IMR-90 (cell line): ENCODE data around the gene ZFHX3. TPM values are rescaled to one million over a fixed set of nuclear protein-coding genes. Genes with fewer than 3 reads are reported as not detected.

Source experiments
- ATAC-seq: fragments of 200-7000 bp; cut with Tn5 transposase; 2 replicates; pipeline ENCODE4 v1.9.1; 2020; ENCODE audit warnings: low read depth, mild to moderate bottlenecking, moderate library complexity
- BruUV-seq: library from RNA; stranded (reverse); fragments of 400-500 nt; replicated peaks from 2 replicates; lab custom pipeline; 2021; lab: Mats Ljungman, UMichigan
- CTCF ChIA-PET: fragments of 300-600 bp; formaldehyde crosslinking; extraction: SDS; loops from one replicate; lab custom pipeline; 2021; ENCODE audit warnings: antibody characterized with exemption; lab: Yijun Ruan, JAX
- POLR2A ChIA-PET: fragments of 300-600 bp; sonication (Branson Sonifier 250); formaldehyde crosslinking; loops from one replicate; lab custom pipeline; 2022; ENCODE audit warnings: antibody characterized with exemption; ENCODE audit not compliant: unreplicated experiment; lab: Charles Lee
- DNase-seq: peaks from one replicate; pipeline ENCODE4 v3.0.0; 2013
- H2AFZ ChIP-seq: replicated peaks from 2 replicates; pipeline ENCODE3; 2013; ENCODE audit warnings: low read length, mild to moderate bottlenecking; ENCODE audit not compliant: poor library complexity
- H2AK5ac ChIP-seq: 2 replicates; pipeline ENCODE4 v1.6.1; 2013; ENCODE audit warnings: low read depth, low read length, inconsistent platforms
- H2AK9ac ChIP-seq: replicated peaks from 2 replicates; pipeline ENCODE3; 2013; ENCODE audit warnings: mild to moderate bottlenecking, low read depth, low read length, moderate library complexity; ENCODE audit not compliant: poor library complexity
- H2BK120ac ChIP-seq: 2 replicates; pipeline ENCODE4 v1.6.1; 2013; ENCODE audit warnings: low read depth, low read length, inconsistent platforms
- H2BK15ac ChIP-seq: 3 replicates; pipeline ENCODE4 v1.6.1; 2013; ENCODE audit warnings: low read depth, low read length, inconsistent platforms
- H2BK20ac ChIP-seq: 2 replicates; pipeline ENCODE4 v1.6.1; 2013; ENCODE audit warnings: low read depth, mild to moderate bottlenecking, inconsistent platforms, low read length, moderate library complexity
- H2BK5ac ChIP-seq: 2 replicates; pipeline ENCODE4 v1.6.1; 2013; ENCODE audit warnings: mild to moderate bottlenecking, low read depth, low read length, inconsistent platforms; ENCODE audit not compliant: poor library complexity, severe bottlenecking
- H3K14ac ChIP-seq: replicated peaks from 2 replicates; pipeline ENCODE4 v1.6.1; 2013; ENCODE audit warnings: low read depth, low read length, inconsistent platforms
- H3K18ac ChIP-seq: 2 replicates; pipeline ENCODE4 v1.6.1; 2013; ENCODE audit warnings: low read depth, low read length, control low read depth
- H3K23ac ChIP-seq: 2 replicates; pipeline ENCODE4 v1.6.1; 2013; ENCODE audit warnings: low read depth, low read length, inconsistent platforms
- H3K27ac ChIP-seq: 2 replicates; pipeline ENCODE4 v1.5.1; 2013; ENCODE audit warnings: mild to moderate bottlenecking, control low read depth, low read length; ENCODE audit not compliant: insufficient read depth
- H3K27me3 ChIP-seq: 2 replicates; pipeline ENCODE4 v1.6.1; 2013; ENCODE audit warnings: low read length; ENCODE audit not compliant: control insufficient read depth, insufficient read depth
- H3K36me3 ChIP-seq: 2 replicates; pipeline ENCODE4 v1.6.1; 2013; ENCODE audit warnings: low read length, mixed read lengths; ENCODE audit not compliant: control insufficient read depth, insufficient read depth
- H3K4ac ChIP-seq: 2 replicates; pipeline ENCODE4 v1.6.1; 2013; ENCODE audit warnings: low read depth, low read length, inconsistent platforms
- H3K4me1 ChIP-seq: 2 replicates; pipeline ENCODE4 v1.6.1; 2013; ENCODE audit warnings: low read length, mixed read lengths; ENCODE audit not compliant: control insufficient read depth, insufficient read depth
- H3K4me2 ChIP-seq: 2 replicates; pipeline ENCODE4 v1.6.1; 2013; ENCODE audit warnings: low read depth, mild to moderate bottlenecking, control low read depth, low read length, moderate library complexity
- H3K4me3 ChIP-seq: 2 replicates; pipeline ENCODE4 v1.5.1; 2013; ENCODE audit warnings: low read depth, mild to moderate bottlenecking, control low read depth, low read length, moderate library complexity; ENCODE audit not compliant: insufficient read depth
- H3K56ac ChIP-seq: 2 replicates; pipeline ENCODE4 v1.6.1; 2013; ENCODE audit warnings: low read length, inconsistent platforms; ENCODE audit not compliant: insufficient read depth; ENCODE audit errors: extremely low read depth
- H3K79me1 ChIP-seq, 2 experiments: 2 replicates each; pipeline ENCODE4 v1.6.1; 2013; ENCODE audit warnings: low read length in 2 of 2, inconsistent platforms in 1 of 2, low read depth in 1 of 2
- H3K9ac ChIP-seq: 2 replicates; pipeline ENCODE4 v1.6.1; 2013; ENCODE audit warnings: low read depth, low read length, control low read depth
- H3K9me1 ChIP-seq: 2 replicates; pipeline ENCODE4 v1.6.1; 2013; ENCODE audit warnings: low read length, inconsistent platforms; ENCODE audit not compliant: insufficient read depth
- H3K9me3 ChIP-seq: 2 replicates; pipeline ENCODE4 v1.6.1; 2013; ENCODE audit warnings: low read length; ENCODE audit not compliant: control insufficient read depth, insufficient read depth
- H4K20me1 ChIP-seq: 2 replicates; pipeline ENCODE4 v1.6.1; 2013; ENCODE audit warnings: low read length, inconsistent platforms; ENCODE audit not compliant: insufficient read depth
- H4K5ac ChIP-seq: 2 replicates; pipeline ENCODE4 v1.6.1; 2013; ENCODE audit warnings: mild to moderate bottlenecking, low read depth, low read length, control low read depth
- H4K8ac ChIP-seq, 2 experiments: 2 replicates each; pipeline ENCODE4 v1.6.1; 2013; ENCODE audit warnings: low read depth in 2 of 2, low read length in 2 of 2, control low read depth in 1 of 2, inconsistent platforms in 1 of 2
- H4K91ac ChIP-seq: 2 replicates; pipeline ENCODE4 v1.6.1; 2013; ENCODE audit warnings: low read depth, low read length, inconsistent platforms; ENCODE audit not compliant: insufficient read depth
- CHD1 ChIP-seq: IDR thresholded peaks from 2 replicates; pipeline ENCODE4 v1.6.1; 2012; ENCODE audit warnings: low read depth, low read length, improper control_type of control experiment
- CTCF ChIP-seq: conservative IDR thresholded peaks from 2 replicates; pipeline ENCODE4 v1.5.1; 2012; ENCODE audit warnings: mild to moderate bottlenecking, low read depth, low read length, improper control_type of control experiment
- ELK1 ChIP-seq: fragments of 150-350 bp; IDR thresholded peaks from 2 replicates; pipeline ENCODE4 v1.6.1; 2016; ENCODE audit warnings: low read depth, mild to moderate bottlenecking, low read length, moderate library complexity, borderline replicate concordance
- FOS ChIP-seq: fragments of 150-350 bp; IDR thresholded peaks from 2 replicates; pipeline ENCODE4 v1.6.1; 2016; ENCODE audit warnings: low read depth, low read length
- MAFK ChIP-seq: IDR thresholded peaks from 2 replicates; pipeline ENCODE4 v1.6.1; 2012; ENCODE audit warnings: low read depth, low read length, improper control_type of control experiment
- MAZ ChIP-seq: IDR thresholded peaks from 2 replicates; pipeline ENCODE4 v1.6.1; 2012; ENCODE audit warnings: low read depth, mild to moderate bottlenecking, low read length, improper control_type of control experiment, moderate library complexity, borderline replicate concordance
- MXI1 ChIP-seq: IDR thresholded peaks from 2 replicates; pipeline ENCODE4 v1.6.1; 2012; ENCODE audit warnings: low read depth, mild to moderate bottlenecking, low read length, moderate library complexity, borderline replicate concordance
- NFE2L2 ChIP-seq: fragments of 150-350 bp; IDR thresholded peaks from 2 replicates; pipeline ENCODE4 v1.6.1; 2016; ENCODE audit warnings: low read depth, mild to moderate bottlenecking, low read length
- POLR2A ChIP-seq: IDR thresholded peaks from 2 replicates; pipeline ENCODE4 v1.6.1; 2012; ENCODE audit warnings: mild to moderate bottlenecking, low read depth, low read length
- RAD21 ChIP-seq: IDR thresholded peaks from 2 replicates; pipeline ENCODE4 v1.6.1; 2012; ENCODE audit warnings: low read length, improper control_type of control experiment
- RFX5 ChIP-seq: IDR thresholded peaks from 2 replicates; pipeline ENCODE4 v1.8.0; 2012; ENCODE audit warnings: low read depth, mild to moderate bottlenecking, low read length, moderate library complexity
- SMC3 ChIP-seq: fragments of 150-350 bp; IDR thresholded peaks from 2 replicates; pipeline ENCODE4 v1.6.1; 2016; ENCODE audit warnings: low read depth, mild to moderate bottlenecking, antibody characterized with exemption, low read length, moderate library complexity
- USF2 ChIP-seq: fragments of 150-350 bp; IDR thresholded peaks from 2 replicates; pipeline ENCODE4 v1.6.1; 2017; ENCODE audit warnings: mild to moderate bottlenecking, antibody characterized with exemption, low read length, low read depth
- WGBS, 2 experiments: methylation state at CpG; one replicate each; pipeline versions ENCODE4 v1.1.5 to v1.1.7; 2013; ENCODE audit warnings: missing lambda C conversion rate in 2 of 2; ENCODE audit not compliant: insufficient read length in 1 of 2; ENCODE audit errors: extremely low coverage in 2 of 2; 5-methylcytosine and 5-hydroxymethylcytosine counted together
- dilution Hi-C: fragments of 300-500 bp; cut with HindIII; formaldehyde crosslinking; loops from one replicate; pipeline ENCODE4 v1.14.3; 2018; ENCODE audit warnings: low sequenced_read_pairs; ENCODE audit not compliant: unreplicated experiment
- in situ Hi-C: fragments of 300-500 bp; cut with MboI; formaldehyde crosslinking; loops from 3 replicates; pipeline ENCODE4 v1.14.3; 2019; ENCODE audit warnings: low sequenced_read_pairs, inconsistent platforms, mixed read lengths
- intact Hi-C: fragments of 100-400 bp; cut with micrococcal nuclease; formaldehyde crosslinking; loops from 2 replicates; pipeline ENCODE4 v1.10.0; 2022
- polyA plus RNA-seq, 3 experiments: library from polyadenylated mRNA; depleted of rRNA; stranded (reverse); fragments of >200 nt; gene quantifications; 2 replicates each; pipeline ENCODE4 v1.2.3, GENCODE V29; 2012; ENCODE audit warnings: low replicate concordance in 1 of 3
- total RNA-seq: library from RNA; depleted of rRNA; stranded (reverse); fragments of >200 nt; gene quantifications from 2 replicates; pipeline ENCODE4 v1.2.3, GENCODE V29; 2012

ZFHX3 gene
- total and polyA plus RNA-seq, 2 of the 4 experiments (the other 2 are of a cell fraction): 1.4 to 1.7 TPM

- TF ChIP-seq POLR2A: no peak
Measured at GRCh38 chr16:72844225-72844920, 203.6 kb downstream of the ZFHX3 start (continued).

- BruUV-seq: no TSS peak
- Histone ChIP-seq H2AFZ (no peak overlapping the region), H3K23ac (no peak overlapping the region), H2AK5ac (no peak overlapping the region), H3K27ac (no peak overlapping the region), H3K18ac (no peak overlapping the region), H3K9me1 (peaks cover 10% of the 10 kb centered on the region; the same call in 1 of the 2 replicates), H4K5ac (no peak overlapping the region), H3K14ac (no peak overlapping the region), H2BK15ac (no peak overlapping the region), H4K8ac (no peak overlapping the region), H4K20me1 (peaks cover 33% of the 10 kb centered on the region), H2BK120ac (no peak overlapping the region), H2BK5ac (no peak overlapping the region), H3K4ac (no peak overlapping the region), H3K9ac (no peak overlapping the region), H3K4me1 (peaks cover 16% of the 10 kb centered on the region), H3K79me1 (peaks cover 19 to 59% of the 10 kb centered on the region in 2 experiments; a peak in 3 of 4 replicates), H3K56ac (no peak overlapping the region), H2AK9ac (no peak overlapping the region), H3K4me3 (no peak overlapping the region), H3K27me3 (no peaks in the 10 kb centered on the region), H3K9me3 (no peaks in the 10 kb centered on the region), H3K36me3 (no peaks in the 10 kb centered on the region), H4K91ac (no peak overlapping the region), H3K4me2 (no peak overlapping the region), H2BK20ac (no peak overlapping the region)
- in situ Hi-C loops: loop anchor here (10.0 kb wide), 1 partner anchor 213 kb away; no protein-coding TSS in a partner anchor
- dilution Hi-C loops: no loop called here
- intact Hi-C loops: no loop called here
- ATAC-seq (no peak; the same call in 1 of the 2 replicates), DNase-seq (peak; percentile 20)
- POLR2A ChIA-PET: no interaction called here
- WGBS, 2 experiments: 80% methylated on average over 1 of the region's 3 CpGs; no CpG with 5 or more reads in 1 of the 2 experiments
- CTCF ChIA-PET: interaction anchor here (0.7 kb wide), 1 partner anchor 9 kb away, joined by 9 read pairs; no protein-coding TSS in a partner anchor
- TF ChIP-seq CTCF: no peak
- TF ChIP-seq POLR2A: no peak
- TF ChIP-seq MXI1: no peak
- TF ChIP-seq CHD1: no peak
- no peak for TF ChIP-seq MAFK
- TF ChIP-seq ELK1: no peak
- no peak for TF ChIP-seq NFE2L2
- no peak for TF ChIP-seq RAD21
- TF ChIP-seq RFX5: no peak
- TF ChIP-seq SMC3: no peak
- no peak for TF ChIP-seq FOS
- no peak for TF ChIP-seq MAZ
- no peak for TF ChIP-seq USF2
Measured at GRCh38 chr16:72841506-72841905, 206.4 kb downstream of the ZFHX3 start.
